IPS-18c (cell line): ENCODE data around the gene CLEC11A.
A peak's percentile ranks its signal among the peaks of the same experiment; 100 is the strongest.

ENCODE experiments used
- H3K4me3 ChIP-seq: 2 replicates; pipeline ENCODE4 v1.7.0; 2013; ENCODE audit warnings: low read depth, mild to moderate bottlenecking, low read length, moderate library complexity; ENCODE audit not compliant: insufficient read depth
- H3K9me3 ChIP-seq: one replicate; pipeline ENCODE4 v1.6.1; 2013; ENCODE audit warnings: mild to moderate bottlenecking, low read length, moderate library complexity; ENCODE audit not compliant: control insufficient read depth, insufficient read depth

CLEC11A gene

GRCh38 chr19:50723069-50723468 is at the start of gene CLEC11A:
Gene CLEC11A (plus strand): TSS chr19:50723364. CDS start chr19:50723526, 162 bp downstream.
- peak within 1 kb of the TSS; percentile 74 for H3K4me3 ChIP-seq

GRCh38 chr19:50676625-50677197 is 46.5 kb upstream of the CLEC11A start:
- H3K9me3 ChIP-seq, result no peaks in the 10 kb centered on the region
- H3K4me3 ChIP-seq, result no peak overlapping the region

More at GRCh38 chr19:50723069-50723468, at the start of gene CLEC11A:
- H3K9me3 ChIP-seq, result peaks cover 3% of the 10 kb centered on the region

- no peak overlapping the region for H3K4me3 ChIP-seq
- H3K9me3 ChIP-seq, result no peaks in the 10 kb centered on the region
Observed at GRCh38 chr19:50677636-50678035, 45.5 kb upstream of the CLEC11A start.

- H3K4me3 ChIP-seq, result no peak overlapping the region
- H3K9me3 ChIP-seq, result no peaks in the 10 kb centered on the region
Observed at GRCh38 chr19:50678323-50678722, 44.8 kb upstream of the CLEC11A start.

DNA sequence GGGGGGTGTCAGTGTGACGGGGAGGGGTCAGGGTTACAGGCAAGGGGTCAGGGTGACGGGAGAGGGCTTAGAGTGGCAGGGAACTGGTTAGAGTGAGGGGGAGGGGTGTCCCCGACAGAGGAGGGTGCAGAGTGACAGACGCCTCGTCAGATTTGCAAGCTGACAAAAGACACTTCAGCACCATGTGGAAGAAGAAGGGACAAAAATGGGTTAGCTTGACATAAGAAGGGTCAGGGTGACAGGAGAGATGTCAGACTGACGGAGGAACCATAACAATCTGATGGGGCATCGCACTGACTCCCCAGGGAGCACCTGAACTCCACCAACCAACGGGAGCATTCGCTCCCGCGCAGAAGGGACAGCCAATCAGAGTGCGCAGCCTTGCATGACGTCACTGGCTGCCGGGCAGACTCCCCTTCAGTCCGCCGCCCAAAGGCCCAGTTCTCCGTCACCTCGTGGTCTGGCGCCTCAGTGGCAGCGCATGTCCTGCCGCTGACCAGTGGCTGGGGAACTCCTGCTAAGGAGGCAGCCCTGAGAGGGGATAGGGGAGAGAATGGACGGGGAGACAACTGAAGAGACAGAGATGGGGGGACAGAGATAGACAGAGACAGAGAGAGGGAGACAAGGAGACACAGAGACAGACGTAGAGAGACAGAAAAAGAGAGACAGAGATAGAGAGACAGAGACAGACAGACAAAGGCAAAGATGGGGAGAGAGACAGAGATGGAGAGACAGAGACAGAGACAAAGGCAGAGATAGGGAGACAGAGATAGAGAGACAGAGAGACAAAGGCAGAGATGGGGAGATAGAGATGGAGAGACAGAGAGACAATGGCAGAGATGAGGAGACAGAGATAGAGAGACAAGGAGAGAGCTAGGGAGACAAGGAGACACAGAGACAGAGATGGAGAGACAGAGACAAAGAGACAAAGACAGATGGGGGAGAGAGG is 43.7 kb upstream of the CLEC11A start:
- H3K4me3 ChIP-seq, result no peak overlapping the region

GRCh38 chr19:50686310-50687032 is 36.7 kb upstream of the CLEC11A start:
- peak overlapping the region; percentile 36 for H3K4me3 ChIP-seq
- peaks cover 4% of the 10 kb centered on the region for H3K9me3 ChIP-seq

More for the DNA sequence above, 43.7 kb upstream of the CLEC11A start:
- peaks cover 4% of the 10 kb centered on the region for H3K9me3 ChIP-seq

- peaks cover 3% of the 10 kb centered on the region for H3K9me3 ChIP-seq
- H3K4me3 ChIP-seq, result no peak overlapping the region
Observed at GRCh38 chr19:50688766-50689165, 34.4 kb upstream of the CLEC11A start.

- no peaks in the 10 kb centered on the region for H3K9me3 ChIP-seq
- H3K4me3 ChIP-seq, result no peak overlapping the region
Observed at GRCh38 chr19:50690439-50690838, 32.7 kb upstream of the CLEC11A start.

- Histone ChIP-seq H3K4me3 (peak overlapping the region; percentile 31; the same call in 1 of the 2 replicates), H3K9me3 (no peaks in the 10 kb centered on the region)
Observed at GRCh38 chr19:50693064-50693975, 29.8 kb upstream of the CLEC11A start.

DNA sequence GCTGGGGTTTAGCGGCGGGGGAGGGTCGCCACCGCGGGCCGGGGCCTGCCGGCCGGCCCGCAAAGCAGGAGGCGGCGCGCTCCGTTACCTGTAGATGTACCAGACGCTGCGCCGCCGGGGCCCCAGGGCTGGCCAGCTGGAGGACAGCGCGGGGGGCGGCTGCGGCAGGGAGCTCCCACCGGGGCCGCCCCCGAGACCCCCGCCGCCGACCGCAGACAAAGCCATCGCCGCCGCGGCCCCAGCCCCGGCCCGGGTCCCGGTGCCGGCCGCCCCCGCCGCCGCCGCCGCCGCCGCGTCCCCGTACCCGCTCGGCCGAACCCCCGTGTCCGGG is 28.4 kb upstream of the CLEC11A start:
- Histone ChIP-seq H3K9me3 (no peaks in the 10 kb centered on the region), H3K4me3 (no peak overlapping the region)

GRCh38 chr19:50695251-50696093 is 27.7 kb upstream of the CLEC11A start:
- Histone ChIP-seq H3K4me3 (peak overlapping the region; percentile 58), H3K9me3 (no peaks in the 10 kb centered on the region)

GRCh38 chr19:50696094-50696483 is 27.1 kb upstream of the CLEC11A start:
- H3K4me3 ChIP-seq, result peak overlapping the region; percentile 58
- no peaks in the 10 kb centered on the region for H3K9me3 ChIP-seq

DNA sequence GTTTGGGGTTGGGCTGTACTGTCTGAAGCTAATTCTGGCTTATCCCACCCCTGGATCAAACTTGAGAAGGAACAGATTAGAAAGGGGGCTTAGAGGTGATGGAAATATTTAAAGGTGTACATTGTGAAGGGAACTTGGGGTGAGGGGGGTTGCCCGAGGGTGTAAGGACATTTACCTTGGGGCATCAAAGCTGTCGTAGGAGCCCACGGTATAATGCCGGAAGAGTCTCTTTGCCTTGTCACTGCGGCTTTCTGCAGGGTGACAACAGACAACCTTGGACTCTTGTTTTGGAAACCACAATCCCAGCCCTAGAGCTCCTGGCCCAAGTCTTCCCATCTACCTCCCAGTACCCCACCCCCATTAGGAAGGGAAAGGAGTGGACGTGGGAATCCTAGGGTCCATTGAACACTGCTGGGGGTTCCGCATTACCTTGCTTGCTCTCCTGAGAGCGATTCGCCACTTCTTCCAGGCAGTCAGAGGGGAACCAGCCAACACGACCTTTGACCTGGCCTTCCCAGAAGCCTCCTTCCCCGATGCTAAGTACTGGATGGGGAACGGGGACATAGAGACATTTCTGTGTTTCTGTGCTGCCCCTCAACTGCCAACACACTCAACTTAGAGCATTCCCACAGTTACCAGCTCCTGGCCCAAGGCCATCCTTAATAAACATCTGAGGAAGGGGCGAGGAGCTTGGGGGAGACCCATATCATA is 25.6 kb upstream of the CLEC11A start:
- H3K9me3 ChIP-seq, result no peaks in the 10 kb centered on the region
- H3K4me3 ChIP-seq, result no peak overlapping the region

- no peaks in the 10 kb centered on the region for H3K9me3 ChIP-seq
- no peak overlapping the region for H3K4me3 ChIP-seq
Observed at GRCh38 chr19:50701367-50701985, 21.7 kb upstream of the CLEC11A start.

DNA sequence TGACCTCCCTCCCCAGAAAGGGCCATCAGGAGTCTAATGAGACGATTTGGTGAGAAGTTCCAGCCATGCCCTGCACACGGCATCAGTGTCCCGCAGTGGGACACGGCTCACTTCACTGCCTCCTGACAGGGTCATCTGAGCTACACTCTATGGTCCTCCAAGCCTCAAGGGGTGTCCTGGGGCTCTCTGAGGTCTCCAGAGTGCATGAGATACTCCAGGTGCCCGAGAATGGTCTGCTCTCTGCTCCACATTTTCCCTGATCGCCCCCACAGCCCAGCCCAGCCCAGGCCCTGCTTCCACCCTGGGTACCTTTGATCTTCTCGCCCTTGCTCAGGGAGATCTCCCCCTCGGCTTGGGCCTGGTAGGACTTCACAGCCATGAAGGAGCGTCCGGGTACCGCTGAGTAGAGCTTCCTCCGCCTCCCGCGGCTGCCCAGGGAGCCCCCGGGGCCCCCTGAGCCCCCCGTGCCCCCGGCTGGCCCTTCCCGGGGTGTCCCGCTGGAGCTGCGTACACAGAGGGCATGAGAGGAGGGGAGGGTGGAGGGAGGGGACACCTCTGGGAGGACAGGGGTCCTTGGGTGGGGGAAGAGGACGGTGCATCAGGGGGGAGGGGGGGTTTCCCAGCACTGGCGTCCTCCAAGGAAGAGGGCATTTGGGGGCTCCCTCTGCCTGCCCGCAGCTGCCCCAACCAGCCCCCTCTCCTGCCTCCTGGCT is 20.9 kb upstream of the CLEC11A start:
- no peak overlapping the region for H3K4me3 ChIP-seq

More for the DNA sequence above, 20.9 kb upstream of the CLEC11A start:
- no peaks in the 10 kb centered on the region for H3K9me3 ChIP-seq
